GM18517 (cell line): ENCODE results near the gene ZDHHC23.

Experiments
- ATAC-seq: cut with Tn5 transposase; IDR thresholded peaks from one replicate; pipeline ENCODE4 v1.9.1; 2021; ENCODE audit warnings: mild to moderate bottlenecking, moderate library complexity; ENCODE audit not compliant: unreplicated experiment

The ZDHHC23 gene

GRCh38 chr3:113947372-113948014, at the start of gene ZDHHC23:
Gene ZDHHC23 (plus strand): TSS chr3:113948013. CDS start chr3:113948803, 790 bp downstream.
- peak; percentile 64 for ATAC-seq

- ATAC-seq: no peak
Observed at GRCh38 chr3:113898892-113899291, 48.9 kb upstream of the ZDHHC23 start.

- ATAC-seq: no peak
Observed at GRCh38 chr3:113906568-113907140, 41.2 kb upstream of the ZDHHC23 start.

GRCh38 chr3:113908133-113908532, 39.7 kb upstream of the ZDHHC23 start:
- no peak for ATAC-seq

GRCh38 chr3:113910966-113911365, 36.8 kb upstream of the ZDHHC23 start:
- ATAC-seq: no peak

GRCh38 chr3:113912552-113913236, 35.1 kb upstream of the ZDHHC23 start:
- ATAC-seq: peak; percentile 97

GRCh38 chr3:113914646-113915045, 33.2 kb upstream of the ZDHHC23 start:
- no peak for ATAC-seq

GRCh38 chr3:113927556-113927955, 20.3 kb upstream of the ZDHHC23 start:
- ATAC-seq: no peak

- no peak for ATAC-seq
Observed at GRCh38 chr3:113946831-113947230, 982 bp upstream of the ZDHHC23 start.

GRCh38 chr3:113948015-113948917, 453 bp downstream of the ZDHHC23 start:
- ATAC-seq: peak; percentile 45

GRCh38 chr3:113952921-113953320, 5.1 kb downstream of the ZDHHC23 start:
- no peak for ATAC-seq

- no peak for ATAC-seq
Observed at GRCh38 chr3:113953677-113954076, 5.9 kb downstream of the ZDHHC23 start.

GRCh38 chr3:113954091-113954685, 6.4 kb downstream of the ZDHHC23 start:
- ATAC-seq: no peak

- ATAC-seq: no peak
Observed at GRCh38 chr3:113963879-113964278, 16.1 kb downstream of the ZDHHC23 start.

- no peak for ATAC-seq
Observed at GRCh38 chr3:113966172-113966571, 18.4 kb downstream of the ZDHHC23 start.

GRCh38 chr3:113968986-113969385, 21.2 kb downstream of the ZDHHC23 start:
- ATAC-seq: no peak

GRCh38 chr3:113977822-113978221, 30.0 kb downstream of the ZDHHC23 start:
- no peak for ATAC-seq

GRCh38 chr3:113979916-113980315, 32.1 kb downstream of the ZDHHC23 start:
- no peak for ATAC-seq

- no peak for ATAC-seq
Observed at GRCh38 chr3:113981803-113982202, 34.0 kb downstream of the ZDHHC23 start.

GRCh38 chr3:113983544-113983943, 35.7 kb downstream of the ZDHHC23 start:
- ATAC-seq: no peak

GRCh38 chr3:113985541-113985940, 37.7 kb downstream of the ZDHHC23 start:
- peak; percentile 66 for ATAC-seq
